Mesenchymal stem cell (in vitro differentiated cells and primary cell): Measurements from ENCODE around the gene ARHGEF4.
A peak's percentile ranks its signal among the peaks of the same experiment; 100 is the strongest.
"Not testable (repeated sequence)": the region's sequence is repeated elsewhere in the genome, so short reads cannot be mapped to it uniquely, and the experiment has no call there.

Experiments
- DNase-seq: peaks from one replicate; pipeline ENCODE4 v3.0.0-alpha.2; 2013
- H2AFZ ChIP-seq: one replicate; pipeline ENCODE4 v1.6.1; 2013; ENCODE audit warnings: low read depth, mild to moderate bottlenecking, control low read depth, inconsistent platforms, low read length, moderate library complexity
- H2AK5ac ChIP-seq: 2 replicates; pipeline ENCODE4 v1.6.1; 2013; ENCODE audit warnings: low read length, moderate library complexity, mild to moderate bottlenecking, inconsistent platforms; ENCODE audit not compliant: severe bottlenecking
- H2BK120ac ChIP-seq: one replicate; pipeline ENCODE4 v1.6.1; 2013; ENCODE audit warnings: low read depth, mild to moderate bottlenecking, inconsistent platforms, low read length, moderate library complexity
- H2BK12ac ChIP-seq, 2 experiments: one replicate each; pipeline ENCODE4 v1.6.1; 2013; ENCODE audit warnings: inconsistent platforms in 2 of 2, low read length in 2 of 2, mild to moderate bottlenecking in 2 of 2, moderate library complexity in 2 of 2, control low read depth in 1 of 2
- H2BK15ac ChIP-seq: one replicate; pipeline ENCODE4 v1.6.1; 2013; ENCODE audit warnings: mild to moderate bottlenecking, low read depth, inconsistent platforms; ENCODE audit not compliant: poor library complexity, severe bottlenecking
- H2BK5ac ChIP-seq: 2 replicates; pipeline ENCODE4 v1.6.1; 2013; ENCODE audit warnings: low read depth, mild to moderate bottlenecking, low read length, control low read depth, inconsistent platforms; ENCODE audit not compliant: poor library complexity, severe bottlenecking
- H3K14ac ChIP-seq, 2 experiments: one replicate each; pipeline ENCODE4 v1.6.1; 2013; ENCODE audit warnings: inconsistent platforms in 2 of 2, low read length in 2 of 2, control low read depth in 1 of 2, mild to moderate bottlenecking in 1 of 2, moderate library complexity in 1 of 2
- H3K18ac ChIP-seq, 2 experiments: one replicate each; pipeline ENCODE4 v1.6.1; 2013; ENCODE audit warnings: inconsistent platforms in 2 of 2, low read length in 2 of 2, control low read depth in 1 of 2, low read depth in 1 of 2, mild to moderate bottlenecking in 1 of 2
- H3K23ac ChIP-seq, 2 experiments: one replicate each; pipeline ENCODE4 v1.6.1; 2013; ENCODE audit warnings: inconsistent platforms in 2 of 2, low read length in 2 of 2, mild to moderate bottlenecking in 2 of 2, moderate library complexity in 2 of 2, control low read depth in 1 of 2
- H3K27ac ChIP-seq: 2 replicates; pipeline ENCODE4 v1.5.1; 2013; ENCODE audit warnings: mild to moderate bottlenecking, moderate library complexity, low read length, control low read depth, inconsistent platforms; ENCODE audit not compliant: poor library complexity, severe bottlenecking
- H3K27me3 ChIP-seq, 2 experiments: 2 replicates each; pipeline versions ENCODE4 v1.6.1 to v1.7.0; 2013; ENCODE audit warnings: low read length in 2 of 2, mild to moderate bottlenecking in 2 of 2, moderate library complexity in 2 of 2, control low read depth in 1 of 2, inconsistent platforms in 1 of 2; ENCODE audit not compliant: control insufficient read depth in 1 of 2, insufficient read depth in 1 of 2
- H3K36me3 ChIP-seq, 2 experiments: 2 replicates each; pipeline versions ENCODE4 v1.6.1 to v1.7.0; 2013; ENCODE audit warnings: low read length in 2 of 2, control low read depth in 1 of 2, inconsistent platforms in 1 of 2, low read depth in 1 of 2, mild to moderate bottlenecking in 1 of 2; ENCODE audit not compliant: insufficient read depth in 2 of 2, control insufficient read depth in 1 of 2
- H3K4ac ChIP-seq, 2 experiments: one replicate each; pipeline ENCODE4 v1.6.1; 2013; ENCODE audit warnings: inconsistent platforms in 2 of 2, low read length in 2 of 2, mild to moderate bottlenecking in 2 of 2, moderate library complexity in 2 of 2, control low read depth in 1 of 2, low read depth in 1 of 2
- H3K4me1 ChIP-seq: 2 replicates; pipeline ENCODE4 v1.6.1; 2013; ENCODE audit warnings: low read depth, low read length, control low read depth; ENCODE audit not compliant: control insufficient read depth, insufficient read depth
- H3K4me2 ChIP-seq: 2 replicates; pipeline ENCODE4 v1.6.1; 2013; ENCODE audit warnings: low read length, mild to moderate bottlenecking, inconsistent platforms; ENCODE audit not compliant: poor library complexity, severe bottlenecking
- H3K4me3 ChIP-seq, 2 experiments: 2 replicates each; pipeline versions ENCODE4 v1.5.1 to v1.7.0; 2013; ENCODE audit warnings: low read length in 2 of 2, mild to moderate bottlenecking in 2 of 2, control low read depth in 1 of 2, low read depth in 1 of 2; ENCODE audit not compliant: insufficient read depth in 1 of 2
- H3K79me1 ChIP-seq: replicated peaks from 2 replicates; pipeline ENCODE4 v1.6.1; 2013; ENCODE audit warnings: mild to moderate bottlenecking, control low read depth, low read length, inconsistent platforms; ENCODE audit not compliant: poor library complexity, severe bottlenecking
- H3K9ac ChIP-seq: 2 replicates; pipeline ENCODE4 v1.7.0; 2013; ENCODE audit warnings: mild to moderate bottlenecking, low read length, moderate library complexity
- H3K9me3 ChIP-seq: 2 replicates; pipeline ENCODE4 v1.7.0; 2013; ENCODE audit warnings: mild to moderate bottlenecking, low read length; ENCODE audit not compliant: control insufficient read depth
- H4K8ac ChIP-seq: one replicate; pipeline ENCODE4 v1.6.1; 2013; ENCODE audit warnings: inconsistent platforms, mild to moderate bottlenecking, low read length, moderate library complexity
- H4K91ac ChIP-seq: one replicate; pipeline ENCODE4 v1.6.1; 2013; ENCODE audit warnings: mild to moderate bottlenecking, low read length, inconsistent platforms
- WGBS: methylation state at CpG from one replicate; pipeline ENCODE4 v1.1.7; 2013; ENCODE audit warnings: mixed read lengths; 5-methylcytosine and 5-hydroxymethylcytosine counted together

ARHGEF4 gene

GRCh38 chr2:130901061-130901460, 64.3 kb downstream of the ARHGEF4 start:
- no peak overlapping the region for H3K4me2 ChIP-seq
- H4K8ac ChIP-seq = no peak overlapping the region
- peaks cover 3 to 14% of the 10 kb centered on the region in 2 experiments for H3K27me3 ChIP-seq
- no peak overlapping the region for H3K4me3 ChIP-seq
- H3K14ac ChIP-seq = no peak overlapping the region
- H3K36me3 ChIP-seq = no peaks in the 10 kb centered on the region
- DNase-seq = no peak
- no peak overlapping the region for H3K18ac ChIP-seq
- 49% methylated on average over 3 of the region's 3 CpGs for WGBS
- no peak overlapping the region for H3K9ac ChIP-seq
- H3K9me3 ChIP-seq = no peaks in the 10 kb centered on the region
- H3K79me1 ChIP-seq = no peaks in the 10 kb centered on the region
- H2BK12ac ChIP-seq = no peak overlapping the region
- H2BK15ac ChIP-seq = no peak overlapping the region
- H4K91ac ChIP-seq = no peak overlapping the region
- no peak overlapping the region for H3K4ac ChIP-seq
- H2BK120ac ChIP-seq = no peak overlapping the region
- H3K23ac ChIP-seq = no peak overlapping the region
- H2AK5ac ChIP-seq = no peak overlapping the region
- H2AFZ ChIP-seq = no peak overlapping the region
- H3K4me1 ChIP-seq = no peaks in the 10 kb centered on the region
- no peak overlapping the region for H2BK5ac ChIP-seq
- H3K27ac ChIP-seq = no peak overlapping the region

DNA sequence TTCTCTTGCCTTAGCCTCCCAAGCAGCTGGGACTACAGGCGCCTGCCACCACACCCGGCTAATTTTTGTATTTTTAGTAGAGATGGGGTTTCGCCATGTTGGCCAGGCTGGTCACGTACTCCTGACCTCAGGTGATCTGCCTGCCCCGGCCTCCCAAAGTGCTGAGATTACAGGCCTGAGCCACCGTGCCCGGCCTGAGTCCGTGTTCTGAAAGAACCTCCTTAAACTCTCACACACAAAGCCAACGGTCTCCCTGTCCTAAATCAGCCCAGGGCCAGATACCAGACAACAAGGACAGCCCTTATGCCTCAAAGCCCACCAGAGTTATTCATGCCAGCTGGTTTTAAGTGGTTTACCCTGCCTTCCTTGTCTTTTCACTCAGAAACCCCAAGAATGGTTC, 64.9 kb downstream of the ARHGEF4 start:
- not testable (repeated sequence) for H3K18ac ChIP-seq, H2AK5ac ChIP-seq, H3K27ac ChIP-seq, H3K4me1 ChIP-seq, H3K23ac ChIP-seq, H3K4me3 ChIP-seq, H2BK15ac ChIP-seq, H3K4me2 ChIP-seq, H4K91ac ChIP-seq, H3K4ac ChIP-seq, H3K36me3 ChIP-seq, H2BK5ac ChIP-seq, H2BK12ac ChIP-seq, H3K9ac ChIP-seq, H2BK120ac ChIP-seq, H3K79me1 ChIP-seq, H2AFZ ChIP-seq, H3K9me3 ChIP-seq, H3K14ac ChIP-seq, DNase-seq, H4K8ac ChIP-seq
- WGBS = 80% methylated on average over 9 of the region's 9 CpGs
- peaks cover 3 to 14% of the 10 kb centered on the region in 2 experiments for H3K27me3 ChIP-seq

DNA sequence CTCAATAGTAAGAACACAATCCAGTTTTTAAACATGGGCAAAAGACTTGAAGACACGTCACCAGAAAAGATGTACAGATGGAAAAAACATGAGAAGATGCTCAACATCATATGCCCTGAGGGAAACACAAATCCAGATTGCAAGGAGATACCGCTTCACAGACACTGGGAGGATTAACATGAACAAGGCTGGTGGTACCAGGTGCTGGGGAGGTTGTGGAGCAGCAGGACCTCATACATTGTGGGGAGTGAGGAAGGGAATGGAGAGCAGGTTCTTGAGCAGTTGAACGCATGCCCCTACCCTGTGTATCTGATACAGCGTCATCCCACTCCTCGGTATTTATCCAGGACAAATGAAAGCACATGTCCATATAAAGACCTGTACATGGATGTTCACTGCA, 72.1 kb downstream of the ARHGEF4 start:
- no peaks in the 10 kb centered on the region for H3K9me3 ChIP-seq
- H3K36me3 ChIP-seq = no peaks in the 10 kb centered on the region
- no peak overlapping the region for H2BK120ac ChIP-seq
- no peak overlapping the region for H4K91ac ChIP-seq
- H2BK15ac ChIP-seq = no peak overlapping the region
- no peak overlapping the region for H3K27ac ChIP-seq
- H3K4me3 ChIP-seq = no peak overlapping the region
- no peaks in the 10 kb centered on the region for H3K4me1 ChIP-seq
- no peak overlapping the region for H2AK5ac ChIP-seq
- H3K18ac ChIP-seq = no peak overlapping the region
- no peak overlapping the region for H2BK5ac ChIP-seq
- H3K79me1 ChIP-seq = no peaks in the 10 kb centered on the region
- 89% methylated on average over 5 of the region's 5 CpGs for WGBS
- no peak overlapping the region for H3K23ac ChIP-seq
- peak overlapping the region; percentile 72 for H4K8ac ChIP-seq
- H3K4me2 ChIP-seq = no peak overlapping the region
- H2BK12ac ChIP-seq = no peak overlapping the region
- H3K27me3 ChIP-seq = peaks cover 5 to 24% of the 10 kb centered on the region in 2 experiments
- no peak overlapping the region for H3K14ac ChIP-seq
- no peak overlapping the region for H3K4ac ChIP-seq
- H2AFZ ChIP-seq = no peak overlapping the region
- no peak for DNase-seq
- no peak overlapping the region for H3K9ac ChIP-seq

DNA sequence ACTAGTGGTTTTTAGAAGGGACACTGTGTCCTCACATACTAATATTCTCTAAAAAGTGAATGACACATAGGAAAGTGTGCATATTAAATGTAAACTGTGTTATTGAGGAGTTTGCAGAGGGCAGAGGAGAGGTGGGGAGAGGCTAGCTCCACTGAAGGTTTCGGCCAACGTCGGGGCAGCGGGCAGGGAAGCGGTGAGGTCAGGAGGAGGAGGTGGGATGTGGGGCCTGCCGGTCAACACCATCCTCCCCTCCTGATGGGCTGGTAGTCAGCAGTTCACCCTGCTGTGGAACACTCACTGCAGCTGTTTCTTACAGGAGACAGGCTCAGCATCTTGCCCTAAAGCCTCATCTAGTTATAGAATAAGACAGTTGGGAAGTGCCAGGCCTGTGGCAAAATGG, 74.2 kb downstream of the ARHGEF4 start:
- WGBS = 92% methylated on average over 5 of the region's 6 CpGs
- no peak overlapping the region for H2BK15ac ChIP-seq
- no peaks in the 10 kb centered on the region for H3K36me3 ChIP-seq
- no peak overlapping the region for H3K14ac ChIP-seq
- H3K4me2 ChIP-seq = no peak overlapping the region
- H4K8ac ChIP-seq = no peak overlapping the region
- H3K79me1 ChIP-seq = no peaks in the 10 kb centered on the region
- DNase-seq = no peak
- no peak overlapping the region for H4K91ac ChIP-seq
- H2AFZ ChIP-seq = no peak overlapping the region
- peaks cover 5 to 44% of the 10 kb centered on the region in 2 experiments for H3K27me3 ChIP-seq
- H3K9me3 ChIP-seq = no peaks in the 10 kb centered on the region
- no peak overlapping the region for H3K23ac ChIP-seq
- no peak overlapping the region for H3K9ac ChIP-seq
- H2BK120ac ChIP-seq = no peak overlapping the region
- no peak overlapping the region for H2AK5ac ChIP-seq
- no peak overlapping the region for H2BK5ac ChIP-seq
- H2BK12ac ChIP-seq = no peak overlapping the region
- H3K4me3 ChIP-seq = no peak overlapping the region
- no peak overlapping the region for H3K18ac ChIP-seq
- H3K27ac ChIP-seq = no peak overlapping the region
- no peaks in the 10 kb centered on the region for H3K4me1 ChIP-seq
- H3K4ac ChIP-seq = no peak overlapping the region
